Tibial nerve (tissue), 4 donors: Measurements from ENCODE around the gene TECPR2. TPM values are rescaled to one million over a fixed set of nuclear protein-coding genes. Genes with fewer than 3 reads are reported as not detected.

Experiments
- DNase-seq, 2 donors: peaks; one replicate each; pipeline ENCODE4 v3.0.0-alpha.2; 2019; ENCODE audit warnings: low spot score in 2 of 2
- H3K27ac ChIP-seq, 4 donors: fragments of 200-600 bp; sonication (generic) in 3 of 4; one replicate each; pipeline ENCODE4 v1.5.1; 2017 to 2019; ENCODE audit warnings: mild to moderate bottlenecking in 1 of 4
- H3K27me3 ChIP-seq, 2 donors: fragments of 200-600 bp; sonication (generic) in 1 of 2; one replicate each; pipeline versions ENCODE4 v1.5.1 to v1.6.0; 2017 to 2019
- H3K36me3 ChIP-seq, 3 donors: fragments of 200-600 bp; sonication (generic); one replicate each; pipeline ENCODE4 v1.5.1; 2018 to 2019
- H3K4me1 ChIP-seq, 4 donors: fragments of 200-600 bp; sonication (generic) in 3 of 4; one replicate each; pipeline ENCODE4 v1.5.1; 2017 to 2019
- H3K4me3 ChIP-seq, 4 donors: fragments of 200-600 bp; sonication (generic) in 3 of 4; one replicate each; pipeline ENCODE4 v1.5.1; 2017 to 2019; ENCODE audit warnings: mild to moderate bottlenecking in 1 of 4, moderate library complexity in 1 of 4
- H3K9me3 ChIP-seq, 4 donors: fragments of 200-600 bp; sonication (generic) in 3 of 4; one replicate each; pipeline ENCODE4 v1.5.1; 2017 to 2019
- EP300 ChIP-seq, 2 donors: sonication (generic); formaldehyde crosslinking; IDR thresholded peaks; one replicate each; pipeline ENCODE4 v1.6.1; 2017; ENCODE audit warnings: antibody characterized with exemption in 2 of 2, mild to moderate bottlenecking in 1 of 2
- POLR2A ChIP-seq, 2 donors: fragments of 450-650 bp; IDR thresholded peaks; one replicate each; pipeline ENCODE4 v1.6.1; 2017; ENCODE audit warnings: antibody characterized with exemption in 2 of 2, mild to moderate bottlenecking in 2 of 2, moderate library complexity in 2 of 2
- WGBS, 2 donors: methylation state at CpG; one replicate each; pipeline ENCODE4 v1.1.5; 2018; 5-methylcytosine and 5-hydroxymethylcytosine counted together
- total RNA-seq, 4 donors: library from RNA; depleted of rRNA; stranded (reverse); fragments of >200 nt; gene quantifications; one replicate each; pipeline ENCODE4 v1.1.0, GENCODE V29; 2016
- TF ChIP-seq, protein P1 (sequence below), 5 experiments: fragments of 200-600 bp in 3 of 5; fragments of 450-650 bp in 2 of 5; sonication (generic) in 3 of 5; IDR thresholded peaks; one replicate each; pipeline ENCODE4 v1.5.1; 2016 to 2019; ENCODE audit warnings: antibody characterized with exemption in 5 of 5, mild to moderate bottlenecking in 3 of 5, moderate library complexity in 2 of 5

TECPR2 gene, protein sequence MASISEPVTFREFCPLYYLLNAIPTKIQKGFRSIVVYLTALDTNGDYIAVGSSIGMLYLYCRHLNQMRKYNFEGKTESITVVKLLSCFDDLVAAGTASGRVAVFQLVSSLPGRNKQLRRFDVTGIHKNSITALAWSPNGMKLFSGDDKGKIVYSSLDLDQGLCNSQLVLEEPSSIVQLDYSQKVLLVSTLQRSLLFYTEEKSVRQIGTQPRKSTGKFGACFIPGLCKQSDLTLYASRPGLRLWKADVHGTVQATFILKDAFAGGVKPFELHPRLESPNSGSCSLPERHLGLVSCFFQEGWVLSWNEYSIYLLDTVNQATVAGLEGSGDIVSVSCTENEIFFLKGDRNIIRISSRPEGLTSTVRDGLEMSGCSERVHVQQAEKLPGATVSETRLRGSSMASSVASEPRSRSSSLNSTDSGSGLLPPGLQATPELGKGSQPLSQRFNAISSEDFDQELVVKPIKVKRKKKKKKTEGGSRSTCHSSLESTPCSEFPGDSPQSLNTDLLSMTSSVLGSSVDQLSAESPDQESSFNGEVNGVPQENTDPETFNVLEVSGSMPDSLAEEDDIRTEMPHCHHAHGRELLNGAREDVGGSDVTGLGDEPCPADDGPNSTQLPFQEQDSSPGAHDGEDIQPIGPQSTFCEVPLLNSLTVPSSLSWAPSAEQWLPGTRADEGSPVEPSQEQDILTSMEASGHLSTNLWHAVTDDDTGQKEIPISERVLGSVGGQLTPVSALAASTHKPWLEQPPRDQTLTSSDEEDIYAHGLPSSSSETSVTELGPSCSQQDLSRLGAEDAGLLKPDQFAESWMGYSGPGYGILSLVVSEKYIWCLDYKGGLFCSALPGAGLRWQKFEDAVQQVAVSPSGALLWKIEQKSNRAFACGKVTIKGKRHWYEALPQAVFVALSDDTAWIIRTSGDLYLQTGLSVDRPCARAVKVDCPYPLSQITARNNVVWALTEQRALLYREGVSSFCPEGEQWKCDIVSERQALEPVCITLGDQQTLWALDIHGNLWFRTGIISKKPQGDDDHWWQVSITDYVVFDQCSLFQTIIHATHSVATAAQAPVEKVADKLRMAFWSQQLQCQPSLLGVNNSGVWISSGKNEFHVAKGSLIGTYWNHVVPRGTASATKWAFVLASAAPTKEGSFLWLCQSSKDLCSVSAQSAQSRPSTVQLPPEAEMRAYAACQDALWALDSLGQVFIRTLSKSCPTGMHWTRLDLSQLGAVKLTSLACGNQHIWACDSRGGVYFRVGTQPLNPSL (N-terminal part only)
- total RNA-seq = 10 to 100 TPM; 21.2 to 77.7 (median 32.8) TPM

DNA sequence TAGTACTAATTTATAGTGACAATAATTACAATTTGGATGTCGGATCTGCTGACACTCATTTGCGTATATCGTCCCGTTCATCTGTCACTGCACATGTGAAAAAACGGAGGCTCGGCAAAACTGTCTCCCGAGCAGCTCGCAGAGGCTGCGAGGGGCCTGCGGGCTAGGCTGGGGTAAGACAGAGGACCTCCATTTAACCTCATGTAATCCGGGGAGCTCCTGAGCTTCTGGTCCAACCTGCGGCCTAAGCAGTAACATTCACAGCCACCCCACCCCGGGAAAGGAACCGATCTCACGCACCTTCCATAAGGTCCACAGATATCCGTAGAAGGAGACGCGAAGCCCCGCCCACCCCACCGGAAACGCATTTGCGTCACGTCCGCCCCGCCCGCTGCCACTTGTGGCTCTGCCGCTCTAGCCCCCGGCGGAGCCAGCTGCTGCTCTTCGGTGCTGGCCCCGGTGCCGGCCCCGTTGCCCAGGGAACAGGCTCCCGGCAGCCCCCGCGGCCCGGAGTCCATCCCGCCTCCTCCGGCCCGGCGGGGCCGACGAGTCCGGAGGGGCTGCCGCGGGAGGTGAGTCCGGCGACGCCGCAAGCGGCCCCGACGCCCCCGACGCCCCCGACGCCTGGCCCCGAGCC, at the start of gene TECPR2, which contains the start of gene CINP:
Gene TECPR2 (plus strand): TSS at position 397 of the 637 bp plus-strand sequence. CDS start 13,781 bp downstream, outside the sequence.
Gene CINP (minus strand): TSS at position 346 of the 637 bp plus-strand sequence. CDS start 39 bp downstream, at position 307.
- peak; percentile 97 to 98 for DNase-seq
- Histone ChIP-seq H3K36me3 (peaks cover 0 to 13% (median 6%) of the 10 kb centered on the region in 3 donors), H3K27me3 (no peaks in the 10 kb centered on the region), H3K27ac (peak within 1 kb of the TSS; percentile 94 to 98 (median 96)), H3K4me3 (peak within 1 kb of the TSS; percentile 76 to 96 (median 92)), H3K9me3 (no peaks in the 10 kb centered on the region), H3K4me1 (peaks cover 0 to 44% (median 23%) of the 10 kb centered on the region in 4 donors)
- 0% methylated on average over 16 to 29 of the region's 58 CpGs for WGBS, 2 donors
- TF ChIP-seq, protein P1, sequence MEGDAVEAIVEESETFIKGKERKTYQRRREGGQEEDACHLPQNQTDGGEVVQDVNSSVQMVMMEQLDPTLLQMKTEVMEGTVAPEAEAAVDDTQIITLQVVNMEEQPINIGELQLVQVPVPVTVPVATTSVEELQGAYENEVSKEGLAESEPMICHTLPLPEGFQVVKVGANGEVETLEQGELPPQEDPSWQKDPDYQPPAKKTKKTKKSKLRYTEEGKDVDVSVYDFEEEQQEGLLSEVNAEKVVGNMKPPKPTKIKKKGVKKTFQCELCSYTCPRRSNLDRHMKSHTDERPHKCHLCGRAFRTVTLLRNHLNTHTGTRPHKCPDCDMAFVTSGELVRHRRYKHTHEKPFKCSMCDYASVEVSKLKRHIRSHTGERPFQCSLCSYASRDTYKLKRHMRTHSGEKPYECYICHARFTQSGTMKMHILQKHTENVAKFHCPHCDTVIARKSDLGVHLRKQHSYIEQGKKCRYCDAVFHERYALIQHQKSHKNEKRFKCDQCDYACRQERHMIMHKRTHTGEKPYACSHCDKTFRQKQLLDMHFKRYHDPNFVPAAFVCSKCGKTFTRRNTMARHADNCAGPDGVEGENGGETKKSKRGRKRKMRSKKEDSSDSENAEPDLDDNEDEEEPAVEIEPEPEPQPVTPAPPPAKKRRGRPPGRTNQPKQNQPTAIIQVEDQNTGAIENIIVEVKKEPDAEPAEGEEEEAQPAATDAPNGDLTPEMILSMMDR (IDR thresholded peaks at IDR 0.05) = peak in 1 of 5 experiments; percentile 33
- TF ChIP-seq EP300 (IDR thresholded peaks at IDR 0.05) (peak; percentile 76 to 78), POLR2A (IDR thresholded peaks at IDR 0.05) (peak; percentile 52 to 83)

DNA sequence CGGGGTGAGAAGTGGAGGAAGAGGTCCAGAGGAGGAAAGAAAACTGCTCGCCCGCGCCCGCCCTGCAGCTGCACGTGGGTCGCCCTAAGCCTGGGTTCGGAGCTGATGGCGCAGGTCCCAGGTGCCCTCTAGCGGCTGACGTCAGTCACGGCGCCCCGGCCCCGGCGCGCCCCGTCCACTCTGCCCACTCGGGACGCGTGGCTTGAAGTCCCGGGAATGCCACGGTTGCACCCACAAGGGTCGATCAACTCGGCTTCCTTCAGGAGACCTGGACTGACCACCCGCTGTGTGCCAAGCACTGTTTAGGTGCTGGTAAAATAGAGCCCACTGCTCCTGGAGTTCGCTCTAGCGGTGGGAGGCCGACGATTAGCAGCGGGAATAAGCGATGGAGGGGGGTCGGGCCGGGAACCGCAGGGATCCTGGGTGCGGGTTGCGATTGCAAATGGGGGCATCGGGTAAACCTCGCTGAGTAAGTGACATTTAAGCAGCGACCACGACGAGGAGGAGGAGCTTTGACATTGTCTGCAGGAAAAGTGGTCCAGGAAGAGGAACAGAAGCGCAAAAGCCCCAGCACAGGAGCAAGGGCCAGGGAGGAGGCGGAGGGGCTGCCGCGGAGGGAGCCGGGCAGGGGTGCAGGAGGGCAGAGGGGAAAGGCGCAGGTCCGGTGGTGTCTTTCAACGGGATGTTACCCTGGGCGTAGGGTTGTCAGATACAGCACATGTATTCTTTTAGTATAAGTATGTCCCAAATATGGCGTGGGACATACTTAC, 48.3 kb upstream of the TECPR2 start:
- 9 to 11% methylated on average over 52 of the region's 52 CpGs for WGBS, 2 donors
- Histone ChIP-seq H3K27ac (peak overlapping the region; percentile 31 to 88 (median 62)), H3K9me3 (no peaks in the 10 kb centered on the region), H3K4me1 (peaks cover 0 to 45% (median 4%) of the 10 kb centered on the region in 4 donors), H3K27me3 (no peaks in the 10 kb centered on the region), H3K36me3 (no peaks in the 10 kb centered on the region), H3K4me3 (peak overlapping the region; percentile 30 to 60 (median 43))
- TF ChIP-seq, protein P1 (IDR thresholded peaks at IDR 0.05) = peak; percentile 95 to 98 (median 97)
- peak; percentile 48 to 69 for TF ChIP-seq EP300 (IDR thresholded peaks at IDR 0.05)
- no peak for TF ChIP-seq POLR2A (IDR thresholded peaks at IDR 0.05)
- DNase-seq = peak; percentile 75

DNA sequence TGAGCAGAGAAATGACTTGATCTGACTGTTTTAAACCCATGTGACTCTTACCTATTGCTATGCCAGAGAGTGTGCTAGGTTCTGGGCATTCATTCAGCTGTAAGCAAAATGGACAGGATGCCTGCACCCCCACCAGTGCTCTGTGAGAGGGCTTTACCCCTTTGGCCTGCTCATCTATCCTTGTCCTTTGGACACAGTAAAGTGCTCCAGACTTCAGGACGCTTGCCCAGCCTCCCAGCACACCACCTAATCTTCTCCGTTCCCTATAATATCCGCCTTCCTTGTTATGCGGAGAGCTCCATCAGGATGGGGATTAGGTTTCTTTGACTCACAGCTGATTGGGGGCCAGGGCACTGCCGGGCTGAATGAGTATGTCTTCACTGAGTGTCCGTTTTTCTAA, 47.6 kb upstream of the TECPR2 start:
- Histone ChIP-seq H3K9me3 (no peaks in the 10 kb centered on the region), H3K36me3 (no peaks in the 10 kb centered on the region), H3K4me3 (no peak overlapping the region), H3K27me3 (no peaks in the 10 kb centered on the region), H3K4me1 (peaks cover 0 to 47% (median 5%) of the 10 kb centered on the region in 4 donors), H3K27ac (peak overlapping the region in 2 of 4 donors; percentile 78 to 88)
- no peak for TF ChIP-seq POLR2A (IDR thresholded peaks at IDR 0.05)
- TF ChIP-seq EP300 (IDR thresholded peaks at IDR 0.05) = no peak
- TF ChIP-seq, protein P1 (IDR thresholded peaks at IDR 0.05) = no peak
- no peak for DNase-seq
- 93 to 94% methylated on average over 6 of the region's 6 CpGs for WGBS, 2 donors

DNA sequence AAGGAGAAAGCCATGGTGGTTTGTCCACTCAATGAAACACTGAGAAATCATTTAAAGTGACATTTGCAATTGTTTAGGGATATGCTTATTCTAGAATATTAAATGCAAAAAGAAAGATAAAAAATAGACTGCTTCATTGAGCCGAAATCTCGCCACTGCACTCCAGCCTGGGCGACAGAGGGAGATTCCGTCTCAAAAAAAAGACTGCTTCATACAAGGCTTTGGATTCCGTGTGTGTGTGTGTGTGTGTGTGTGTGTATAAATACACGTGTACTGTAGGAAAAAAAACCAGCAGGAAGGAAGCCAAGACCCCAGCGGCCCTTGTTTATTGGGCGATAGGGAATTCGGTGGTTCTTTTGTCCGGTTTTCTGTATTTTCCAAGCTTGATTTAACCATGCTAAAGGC, 46.4 kb upstream of the TECPR2 start:
- H3K36me3 ChIP-seq = no peaks in the 10 kb centered on the region
- H3K9me3 ChIP-seq = no peaks in the 10 kb centered on the region
- peak overlapping the region; percentile 75 to 88 (median 78) for H3K27ac ChIP-seq
- no peaks in the 10 kb centered on the region for H3K27me3 ChIP-seq
- peak in 1 of 2 donors; percentile 70 for DNase-seq
- WGBS, 2 donors = 0 to 2% methylated on average over 10 of the region's 10 CpGs
- TF ChIP-seq, protein P1 (IDR thresholded peaks at IDR 0.05) = no peak
- no peak for TF ChIP-seq POLR2A (IDR thresholded peaks at IDR 0.05)
- no peak for TF ChIP-seq EP300 (IDR thresholded peaks at IDR 0.05)
- H3K4me3 ChIP-seq = peak overlapping the region; percentile 40 to 62 (median 52)
- peaks cover 0 to 59% (median 11%) of the 10 kb centered on the region in 4 donors for H3K4me1 ChIP-seq
